Transverse colon (tissue), 4 donors: ENCODE measurements around the gene IQGAP1.

Experiments used
- CTCF ChIP-seq, 5 experiments: fragments of 200-600 bp in 3 of 5; fragments of 450-650 bp in 2 of 5; sonication (generic) in 3 of 5; IDR thresholded peaks; 1 replicate in 2 of 5; 2 replicates in 3 of 5; pipeline ENCODE4 v1.5.1; 2016 to 2017; ENCODE audit warnings: antibody characterized with exemption in 5 of 5, inconsistent platforms in 3 of 5, mild to moderate bottlenecking in 2 of 5, moderate library complexity in 1 of 5
- POLR2A ChIP-seq: fragments of 450-650 bp; IDR thresholded peaks from one replicate; pipeline ENCODE4 v1.6.1; 2016; ENCODE audit warnings: antibody characterized with exemption, mild to moderate bottlenecking, moderate library complexity
- POLR2AphosphoS5 ChIP-seq, 3 donors: sonication (generic); formaldehyde crosslinking; IDR thresholded peaks; one replicate each; pipeline ENCODE4 v1.6.1; 2016; ENCODE audit warnings: antibody characterized with exemption in 3 of 3

GRCh38 chr15:90432253-90432652 is 44.2 kb downstream of the IQGAP1 start:
- TF ChIP-seq CTCF (IDR thresholded peaks at IDR 0.05) (no peak), POLR2AphosphoS5 (IDR thresholded peaks at IDR 0.05) (no peak), POLR2A (no peak)
